Brain microvascular endothelial cell (primary cell): ENCODE measurements around the gene NDRG4.

Source experiments
- DNase-seq: peaks from one replicate; pipeline ENCODE4 v3.0.0-alpha.2; 2020
- H3K27ac ChIP-seq: fragments of 250-450 bp; sonication (Bioruptor Pico); 2 replicates; pipeline ENCODE4 v1.5.1; 2020; ENCODE audit warnings: mild to moderate bottlenecking, moderate library complexity
- H3K27me3 ChIP-seq: fragments of 250-450 bp; sonication (Bioruptor Pico); replicated peaks from 2 replicates; pipeline ENCODE4 v1.5.1; 2020; ENCODE audit warnings: mild to moderate bottlenecking
- H3K36me3 ChIP-seq: fragments of 250-450 bp; sonication (Bioruptor Pico); replicated peaks from 2 replicates; pipeline ENCODE4 v1.5.1; 2020; ENCODE audit warnings: mild to moderate bottlenecking
- H3K4me3 ChIP-seq: 2 replicates; pipeline ENCODE4 v1.5.1; 2011; ENCODE audit warnings: low read depth, mild to moderate bottlenecking, control low read depth, low read length, moderate library complexity
- CTCF ChIP-seq: IDR thresholded peaks from 2 replicates; pipeline ENCODE4 v1.5.1; 2011; ENCODE audit warnings: low read depth, mild to moderate bottlenecking, moderate library complexity, low read length, control low read depth, inconsistent platforms; ENCODE audit errors: missing control alignments
- in situ Hi-C: cut with HindIII; loops from 2 replicates; pipeline ENCODE4 v1.10.0; 2017; ENCODE audit warnings: low sequenced_read_pairs, low pct_ligation_motif_present

The NDRG4 gene

GRCh38 chr16:58471209-58471975 is 28.6 kb upstream of the NDRG4 start:
- H3K36me3 ChIP-seq, result no peaks in the 10 kb centered on the region
- in situ Hi-C loops, result no loop called here
- no peak for DNase-seq
- TF ChIP-seq CTCF, result no peak
- H3K27ac ChIP-seq, result no peak overlapping the region
- H3K4me3 ChIP-seq, result no peak overlapping the region
- H3K27me3 ChIP-seq, result peaks cover 7% of the 10 kb centered on the region

- in situ Hi-C loops, result no loop called here
- Histone ChIP-seq H3K27ac (no peak overlapping the region), H3K4me3 (no peak overlapping the region), H3K27me3 (peaks cover 1% of the 10 kb centered on the region), H3K36me3 (no peaks in the 10 kb centered on the region)
- no peak for DNase-seq
- no peak for TF ChIP-seq CTCF
Measured at GRCh38 chr16:58472266-58472665, 27.7 kb upstream of the NDRG4 start.

GRCh38 chr16:58472827-58473226 is 27.1 kb upstream of the NDRG4 start:
- Histone ChIP-seq H3K4me3 (no peak overlapping the region), H3K36me3 (no peaks in the 10 kb centered on the region), H3K27me3 (peaks cover 1% of the 10 kb centered on the region), H3K27ac (no peak overlapping the region)
- no peak for TF ChIP-seq CTCF
- DNase-seq, result no peak
- in situ Hi-C loops, result no loop called here

- Histone ChIP-seq H3K27ac (no peak overlapping the region), H3K27me3 (peaks cover 1% of the 10 kb centered on the region), H3K36me3 (no peaks in the 10 kb centered on the region), H3K4me3 (no peak overlapping the region)
- in situ Hi-C loops, result no loop called here
- DNase-seq, result no peak
- TF ChIP-seq CTCF, result no peak
Measured at GRCh38 chr16:58474296-58474695, 25.6 kb upstream of the NDRG4 start.

GRCh38 chr16:58475091-58475619 is 24.8 kb upstream of the NDRG4 start:
- DNase-seq, result no peak
- no peak for TF ChIP-seq CTCF
- in situ Hi-C loops, result no loop called here
- Histone ChIP-seq H3K27me3 (peaks cover 2% of the 10 kb centered on the region), H3K4me3 (no peak overlapping the region), H3K27ac (no peak overlapping the region), H3K36me3 (no peaks in the 10 kb centered on the region)

- peaks cover 2% of the 10 kb centered on the region for H3K27me3 ChIP-seq
- H3K36me3 ChIP-seq, result no peaks in the 10 kb centered on the region
- no peak for TF ChIP-seq CTCF
- no peak overlapping the region for H3K27ac ChIP-seq
- no peak overlapping the region for H3K4me3 ChIP-seq
- in situ Hi-C loops, result no loop called here
- DNase-seq, result no peak
Measured at GRCh38 chr16:58476791-58477190, 23.2 kb upstream of the NDRG4 start.
